Thoracic aorta (tissue), 2 donors: ENCODE measurements around the gene MAGEB4. TPM values are rescaled to one million over a fixed set of nuclear protein-coding genes. Genes with fewer than 3 reads are reported as not detected.

Experiments used
- ATAC-seq: fragments of 150-250 bp; one replicate; pipeline ENCODE4 v1.8.0; 2017; ENCODE audit warnings: low read depth; ENCODE audit not compliant: insufficient number of reproducible peaks, low FRiP score
- DNase-seq: peaks from one replicate; pipeline ENCODE4 v3.0.0-alpha.2; 2020; ENCODE audit warnings: low spot score
- H3K27ac ChIP-seq, 2 donors: fragments of 200-600 bp; sonication (generic); 1 replicate in 1 of 2; 2 replicates in 1 of 2; pipeline ENCODE4 v1.5.1; 2016; ENCODE audit warnings: mild to moderate bottlenecking in 2 of 2, moderate library complexity in 2 of 2
- H3K27me3 ChIP-seq: fragments of 200-600 bp; sonication (generic); replicated peaks from 2 replicates; pipeline ENCODE4 v1.6.0; 2016; ENCODE audit warnings: mild to moderate bottlenecking; ENCODE audit not compliant: insufficient read depth
- H3K36me3 ChIP-seq: fragments of 200-600 bp; sonication (generic); one replicate; pipeline ENCODE4 v1.5.1; 2016
- H3K4me1 ChIP-seq, 2 donors: fragments of 200-600 bp; sonication (generic); 1 replicate in 1 of 2; 2 replicates in 1 of 2; pipeline versions ENCODE4 v1.5.1 to v1.6.0; 2016; ENCODE audit warnings: low read depth in 2 of 2, mild to moderate bottlenecking in 1 of 2; ENCODE audit not compliant: control insufficient read depth in 1 of 2
- H3K4me3 ChIP-seq: fragments of 200-600 bp; sonication (generic); 2 replicates; pipeline ENCODE4 v1.5.1; 2016; ENCODE audit warnings: mild to moderate bottlenecking
- H3K9me3 ChIP-seq: fragments of 200-600 bp; sonication (generic); 2 replicates; pipeline ENCODE4 v1.5.1; 2016
- CTCF ChIP-seq: fragments of 200-600 bp; sonication (generic); IDR thresholded peaks from one replicate; pipeline ENCODE4 v1.5.1; 2019; ENCODE audit warnings: antibody characterized with exemption
- total RNA-seq, 2 donors: library from RNA; depleted of rRNA; stranded (reverse); fragments of >200 nt; gene quantifications; one replicate each; pipeline versions ENCODE4 v1.1.0 to v1.2.3, GENCODE V29; 2016

MAGEB4 gene
- total RNA-seq, 2 donors from 2014 or later, result not detected

- H3K4me1 ChIP-seq, result no peaks in the 10 kb centered on the region
- no peaks in the 10 kb centered on the region for H3K9me3 ChIP-seq
- no peaks in the 10 kb centered on the region for H3K27me3 ChIP-seq
- no peak overlapping the region for H3K27ac ChIP-seq
- H3K36me3 ChIP-seq, result no peaks in the 10 kb centered on the region
- DNase-seq (no peak), ATAC-seq (no peak)
- no peak overlapping the region for H3K4me3 ChIP-seq
- no peak for TF ChIP-seq CTCF
Observed at GRCh38 chrX:30217465-30217864, 24.3 kb upstream of the MAGEB4 start.

GRCh38 chrX:30219372-30219771 lies 22.4 kb upstream of the MAGEB4 start:
- DNase-seq, result no peak
- Histone ChIP-seq H3K9me3 (no peaks in the 10 kb centered on the region), H3K4me1 (no peaks in the 10 kb centered on the region), H3K36me3 (no peaks in the 10 kb centered on the region), H3K27ac (no peak overlapping the region), H3K4me3 (no peak overlapping the region), H3K27me3 (no peaks in the 10 kb centered on the region)
- ATAC-seq, result no peak
- TF ChIP-seq CTCF, result no peak

DNA sequence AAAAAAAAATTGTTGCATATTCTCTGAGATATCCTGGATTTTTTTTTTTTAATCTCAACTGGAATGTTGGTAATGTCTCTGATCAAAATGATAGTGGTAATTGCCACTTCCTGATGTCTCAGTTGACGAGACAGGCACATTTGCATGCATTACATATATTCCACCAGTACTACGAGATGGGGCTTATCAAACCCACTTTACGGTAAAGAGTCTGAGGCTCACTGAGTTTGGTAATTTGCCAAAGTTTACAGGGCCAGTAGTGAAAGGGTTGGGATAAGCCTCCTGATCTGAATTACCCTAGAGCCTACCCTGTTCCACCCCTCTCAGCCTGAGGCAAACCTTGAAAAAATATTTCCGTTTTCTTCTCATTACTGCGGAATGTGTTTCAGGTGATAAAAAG lies 21.1 kb upstream of the MAGEB4 start:
- ATAC-seq (no peak), DNase-seq (no peak)
- no peaks in the 10 kb centered on the region for H3K36me3 ChIP-seq
- TF ChIP-seq CTCF, result no peak
- no peak overlapping the region for H3K4me3 ChIP-seq
- H3K4me1 ChIP-seq, result no peaks in the 10 kb centered on the region
- H3K9me3 ChIP-seq, result no peaks in the 10 kb centered on the region
- H3K27ac ChIP-seq, result no peak overlapping the region
- H3K27me3 ChIP-seq, result no peaks in the 10 kb centered on the region

- no peak for TF ChIP-seq CTCF
- Histone ChIP-seq H3K4me1 (no peaks in the 10 kb centered on the region), H3K36me3 (no peaks in the 10 kb centered on the region), H3K4me3 (no peak overlapping the region), H3K9me3 (no peaks in the 10 kb centered on the region), H3K27me3 (no peaks in the 10 kb centered on the region), H3K27ac (no peak overlapping the region)
- ATAC-seq (no peak), DNase-seq (no peak)
Observed at GRCh38 chrX:30224536-30224935, 17.3 kb upstream of the MAGEB4 start.

DNA sequence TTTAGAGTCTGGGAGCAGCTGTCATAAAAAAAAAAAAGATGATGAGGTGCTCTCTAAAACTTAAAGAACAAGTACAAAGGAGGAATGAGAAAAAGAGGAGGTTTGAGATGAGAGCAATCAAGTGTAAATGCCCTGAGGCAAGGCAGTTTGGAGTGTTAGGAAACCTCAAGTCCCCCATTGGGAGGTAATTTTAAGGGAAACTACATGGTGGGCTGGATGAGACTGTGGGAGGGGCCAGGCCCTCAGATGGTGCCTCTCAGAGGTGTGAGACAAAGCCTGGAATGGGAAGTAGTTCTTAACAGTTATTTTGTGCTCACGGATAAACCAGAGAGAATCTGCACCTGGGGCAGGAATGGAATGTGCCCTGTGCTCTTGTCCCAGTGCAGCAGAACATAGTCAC lies 13.3 kb upstream of the MAGEB4 start:
- Histone ChIP-seq H3K4me1 (no peaks in the 10 kb centered on the region), H3K36me3 (no peaks in the 10 kb centered on the region), H3K9me3 (no peaks in the 10 kb centered on the region), H3K27me3 (no peaks in the 10 kb centered on the region), H3K4me3 (no peak overlapping the region), H3K27ac (no peak overlapping the region)
- DNase-seq (no peak), ATAC-seq (no peak)
- TF ChIP-seq CTCF, result no peak
